HCEC 1CT (cell line): ENCODE data around the gene SLC6A12.

ENCODE experiments used
- DNase-seq: peaks from one replicate; pipeline ENCODE4 v3.0.0-alpha.2; 2017

SLC6A12 gene

GRCh38 chr12:212715-213526, 1.0 kb downstream of the SLC6A12 start:
- no peak for DNase-seq

DNA sequence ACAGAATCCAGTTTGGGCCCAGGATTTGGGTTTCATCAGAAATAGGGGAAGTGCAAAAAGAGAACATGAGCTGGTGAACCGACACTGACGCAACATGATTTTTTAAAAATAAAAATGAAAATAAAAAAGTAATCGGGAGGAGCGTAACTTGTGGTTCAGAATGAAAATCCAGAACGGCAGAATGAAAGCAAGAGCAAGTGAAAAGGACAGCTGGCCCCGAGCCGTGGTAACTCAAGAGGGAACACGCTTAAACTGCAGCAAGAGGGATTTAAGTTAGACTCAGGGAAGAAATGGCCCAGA, 1.6 kb downstream of the SLC6A12 start:
- DNase-seq, result no peak

GRCh38 chr12:211639-212414, 2.1 kb downstream of the SLC6A12 start:
- DNase-seq, result no peak

- DNase-seq, result no peak
These were observed 2.9 kb downstream of the SLC6A12 start for GRCh38 chr12:211142-211465.

- DNase-seq, result no peak
These were observed 3.4 kb downstream of the SLC6A12 start for GRCh38 chr12:210277-211141.

DNA sequence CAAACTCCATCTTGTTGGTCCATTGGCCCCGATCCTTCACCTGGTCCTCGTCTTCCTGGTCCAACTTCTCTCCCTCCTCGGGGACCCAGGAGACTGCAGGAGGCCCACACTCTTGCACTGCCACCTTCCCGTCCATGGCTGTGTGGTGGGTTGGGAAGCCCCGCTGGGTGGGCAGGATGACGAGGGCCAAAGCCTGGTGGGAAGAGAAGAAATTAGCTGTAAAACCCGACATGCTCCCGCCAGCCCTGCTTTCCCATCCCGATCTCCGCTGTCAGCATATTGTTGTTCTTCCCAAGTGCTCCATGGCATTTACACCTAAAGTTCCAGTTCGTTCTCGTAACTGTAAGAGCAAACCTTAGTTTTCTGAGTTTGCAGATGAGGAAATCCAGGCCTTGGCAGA, 4.1 kb downstream of the SLC6A12 start:
- no peak for DNase-seq

- DNase-seq, result no peak
These were observed 4.7 kb downstream of the SLC6A12 start for GRCh38 chr12:209246-209645.

- no peak for DNase-seq
These were observed 5.1 kb downstream of the SLC6A12 start for GRCh38 chr12:208813-209212.

DNA sequence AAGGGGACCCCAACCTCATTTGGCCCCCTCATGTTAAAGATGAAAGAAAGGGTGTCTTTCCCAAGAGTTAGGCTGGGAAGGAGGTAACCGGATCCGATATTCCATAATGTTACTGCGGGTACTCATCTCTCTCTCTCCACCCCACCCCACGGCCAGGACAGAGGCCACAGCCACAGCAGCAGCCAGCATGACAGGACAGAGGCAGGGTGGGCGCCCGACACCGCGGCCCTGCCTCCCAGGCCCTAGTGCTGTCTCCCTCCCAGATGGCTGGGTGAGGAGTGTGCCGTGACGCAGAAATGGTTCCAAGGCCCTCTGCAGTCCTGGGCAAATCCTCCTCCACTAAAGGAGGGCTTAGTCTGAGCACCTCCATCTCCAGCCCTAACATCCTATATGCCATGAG, 6.2 kb downstream of the SLC6A12 start:
- no peak for DNase-seq

- no peak for DNase-seq
These were observed 7.1 kb downstream of the SLC6A12 start for GRCh38 chr12:206746-207440.

- no peak for DNase-seq
These were observed 8.9 kb downstream of the SLC6A12 start for GRCh38 chr12:205026-205425.

DNA sequence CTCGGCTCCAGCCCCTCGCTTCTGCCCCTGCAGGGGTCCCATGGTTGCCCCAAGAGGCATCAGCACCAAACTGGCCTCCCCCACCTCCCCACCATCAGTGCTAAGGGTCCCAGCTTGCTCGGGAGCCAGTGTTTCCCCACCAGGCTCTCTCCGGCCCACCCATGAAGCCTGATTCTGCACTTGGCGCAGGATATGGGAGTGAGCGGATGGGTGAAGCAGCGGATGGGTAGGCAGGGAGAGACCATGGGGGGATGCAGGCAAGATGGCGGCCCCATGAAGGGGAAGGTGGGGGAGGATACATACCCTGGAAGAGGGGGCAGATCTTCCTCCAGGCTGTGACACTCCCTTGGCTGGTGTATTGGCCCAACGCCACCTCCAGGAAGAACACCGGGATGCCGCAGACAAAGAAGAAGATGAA, 9.7 kb downstream of the SLC6A12 start:
- no peak for DNase-seq

DNA sequence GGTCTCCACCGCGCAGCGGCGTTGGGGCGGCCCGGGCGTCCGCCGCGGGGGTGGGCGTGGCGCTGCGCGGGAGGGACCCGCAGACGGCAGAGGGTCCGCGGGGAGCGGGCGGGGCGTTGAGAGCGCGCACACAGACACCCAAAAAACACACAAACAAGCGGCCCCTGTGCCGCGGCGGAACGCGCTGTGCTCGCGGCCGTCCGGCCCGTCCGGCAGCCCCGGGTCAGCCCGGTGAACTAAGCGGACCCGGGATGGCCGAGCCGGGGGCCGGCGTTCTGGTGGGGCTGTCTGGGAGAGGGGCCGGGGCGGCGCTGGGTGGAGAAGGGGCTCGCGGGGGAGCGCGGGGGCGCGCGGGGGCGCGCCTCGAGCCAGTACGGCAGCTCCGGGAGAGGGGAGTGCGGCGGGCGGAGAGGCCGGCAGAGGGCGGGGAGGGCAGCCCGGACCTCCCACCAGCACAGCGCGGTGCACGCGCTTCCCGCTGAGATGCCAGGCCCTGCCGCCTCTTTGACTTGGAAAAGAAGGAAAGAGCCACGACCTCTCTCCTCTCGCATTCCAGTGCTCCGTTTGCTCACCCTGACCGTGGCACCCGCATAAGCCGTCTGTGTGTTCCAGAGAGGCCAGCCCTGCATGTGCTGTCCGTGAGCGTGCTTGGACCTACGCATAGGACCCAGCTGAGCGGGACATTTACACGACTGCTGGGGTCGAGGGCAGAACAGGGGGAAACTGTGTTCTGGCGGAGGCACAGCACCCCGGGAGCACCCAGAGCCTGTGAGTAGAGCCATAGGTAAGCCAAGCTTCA, 10.3 kb downstream of the SLC6A12 start:
- no peak for DNase-seq

GRCh38 chr12:203074-203461, 10.9 kb downstream of the SLC6A12 start:
- no peak for DNase-seq

GRCh38 chr12:202081-202731, 11.8 kb downstream of the SLC6A12 start:
- no peak for DNase-seq

GRCh38 chr12:201361-201760, 12.6 kb downstream of the SLC6A12 start:
- DNase-seq, result no peak

- no peak for DNase-seq
These were observed 15.3 kb downstream of the SLC6A12 start for GRCh38 chr12:198705-199104.

GRCh38 chr12:197911-198695, 15.9 kb downstream of the SLC6A12 start:
- no peak for DNase-seq

- DNase-seq, result no peak
These were observed 16.6 kb downstream of the SLC6A12 start for GRCh38 chr12:197347-197746.

GRCh38 chr12:196436-196835, 17.5 kb downstream of the SLC6A12 start:
- no peak for DNase-seq

GRCh38 chr12:195951-196350, 18.0 kb downstream of the SLC6A12 start:
- DNase-seq, result no peak
